SU-DHL-6 (cell line): ENCODE results near the gene EAPP.

Source experiments
- CTCF ChIP-seq: fragments of 200-600 bp; sonication (generic); IDR thresholded peaks from one replicate; pipeline ENCODE4 v1.5.1; 2017; ENCODE audit warnings: antibody characterized with exemption, mild to moderate bottlenecking, low read length, moderate library complexity; ENCODE audit not compliant: insufficient read depth, poor library complexity, severe bottlenecking
- EZH2phosphoT487 ChIP-seq: fragments of 200-600 bp; sonication (generic), shearing (Covaris generic); conservative IDR thresholded peaks from 2 replicates; pipeline ENCODE4 v1.6.1; 2018; ENCODE audit warnings: mild to moderate bottlenecking, antibody characterized with exemption, low read length, moderate library complexity, mixed read lengths

GRCh38 chr14:34478261-34478660 is 61.2 kb downstream of the EAPP start:
- no peak for TF ChIP-seq CTCF
- no peak for TF ChIP-seq EZH2phosphoT487
